ENCODE data around the gene BCL2L11.

Gene BCL2L11

GRCh38 chr2:111173338-111173737 is 52.6 kb downstream of the BCL2L11 start:
- H3K27me3 ChIP-seq: no peaks in the 10 kb centered on the region
- H3K4me3 ChIP-seq (ENCODE audit: low read depth, low read length): no peak overlapping the region
- H3K4me1 ChIP-seq: no peaks in the 10 kb centered on the region
- no peaks in the 10 kb centered on the region for H3K36me3 ChIP-seq
- TF ChIP-seq, protein P1, sequence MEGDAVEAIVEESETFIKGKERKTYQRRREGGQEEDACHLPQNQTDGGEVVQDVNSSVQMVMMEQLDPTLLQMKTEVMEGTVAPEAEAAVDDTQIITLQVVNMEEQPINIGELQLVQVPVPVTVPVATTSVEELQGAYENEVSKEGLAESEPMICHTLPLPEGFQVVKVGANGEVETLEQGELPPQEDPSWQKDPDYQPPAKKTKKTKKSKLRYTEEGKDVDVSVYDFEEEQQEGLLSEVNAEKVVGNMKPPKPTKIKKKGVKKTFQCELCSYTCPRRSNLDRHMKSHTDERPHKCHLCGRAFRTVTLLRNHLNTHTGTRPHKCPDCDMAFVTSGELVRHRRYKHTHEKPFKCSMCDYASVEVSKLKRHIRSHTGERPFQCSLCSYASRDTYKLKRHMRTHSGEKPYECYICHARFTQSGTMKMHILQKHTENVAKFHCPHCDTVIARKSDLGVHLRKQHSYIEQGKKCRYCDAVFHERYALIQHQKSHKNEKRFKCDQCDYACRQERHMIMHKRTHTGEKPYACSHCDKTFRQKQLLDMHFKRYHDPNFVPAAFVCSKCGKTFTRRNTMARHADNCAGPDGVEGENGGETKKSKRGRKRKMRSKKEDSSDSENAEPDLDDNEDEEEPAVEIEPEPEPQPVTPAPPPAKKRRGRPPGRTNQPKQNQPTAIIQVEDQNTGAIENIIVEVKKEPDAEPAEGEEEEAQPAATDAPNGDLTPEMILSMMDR (IDR thresholded peaks at IDR 0.05; ENCODE audit: low read depth, low read length): no peak
- no peak for DNase-seq
- H3K9me3 ChIP-seq: no peaks in the 10 kb centered on the region

DNA sequence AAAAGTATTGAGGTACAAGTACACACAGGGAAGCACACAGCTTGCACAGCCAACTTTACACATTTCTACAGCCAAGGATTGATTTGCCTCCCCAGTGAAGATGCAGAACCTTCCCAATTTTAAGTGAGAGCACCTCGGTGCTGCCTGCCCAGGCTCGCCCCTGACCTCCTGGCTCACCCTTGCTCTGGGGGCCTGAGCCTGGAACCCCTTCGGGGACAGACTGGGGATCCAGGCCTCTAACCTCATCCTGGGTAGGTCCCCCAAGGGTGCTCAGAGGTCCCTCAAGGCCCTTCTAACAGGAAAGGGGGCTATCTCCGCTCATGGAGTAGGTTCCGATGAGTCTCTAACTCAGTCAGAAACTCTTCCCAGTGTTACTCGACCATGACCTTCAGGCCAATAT is 53.1 kb downstream of the BCL2L11 start:
- Histone ChIP-seq H3K4me1 (no peaks in the 10 kb centered on the region), H3K9me3 (no peaks in the 10 kb centered on the region), H3K36me3 (no peaks in the 10 kb centered on the region), H3K4me3 (ENCODE audit: low read depth, low read length) (no peak overlapping the region), H3K27me3 (no peaks in the 10 kb centered on the region)
- TF ChIP-seq, protein P1 (IDR thresholded peaks at IDR 0.05; ENCODE audit: low read depth, low read length): no peak
- no peak for DNase-seq

GRCh38 chr2:111175615-111176014 is 54.9 kb downstream of the BCL2L11 start:
- Histone ChIP-seq H3K9me3 (no peaks in the 10 kb centered on the region), H3K4me3 (ENCODE audit: low read depth, low read length) (no peak overlapping the region), H3K27me3 (no peaks in the 10 kb centered on the region), H3K4me1 (no peaks in the 10 kb centered on the region), H3K36me3 (no peaks in the 10 kb centered on the region)
- TF ChIP-seq, protein P1 (IDR thresholded peaks at IDR 0.05; ENCODE audit: low read depth, low read length): no peak
- DNase-seq: no peak

GRCh38 chr2:111176388-111176787 is 55.7 kb downstream of the BCL2L11 start:
- H3K4me1 ChIP-seq: no peaks in the 10 kb centered on the region
- DNase-seq: no peak
- H3K27me3 ChIP-seq: no peaks in the 10 kb centered on the region
- H3K4me3 ChIP-seq (ENCODE audit: low read depth, low read length): no peak overlapping the region
- TF ChIP-seq, protein P1 (IDR thresholded peaks at IDR 0.05; ENCODE audit: low read depth, low read length): no peak
- no peaks in the 10 kb centered on the region for H3K36me3 ChIP-seq
- H3K9me3 ChIP-seq: no peaks in the 10 kb centered on the region

- no peak for DNase-seq
- Histone ChIP-seq H3K27me3 (no peaks in the 10 kb centered on the region), H3K9me3 (no peaks in the 10 kb centered on the region), H3K4me3 (ENCODE audit: low read depth, low read length) (no peak overlapping the region), H3K36me3 (no peaks in the 10 kb centered on the region), H3K4me1 (no peaks in the 10 kb centered on the region)
- TF ChIP-seq, protein P1 (IDR thresholded peaks at IDR 0.05; ENCODE audit: low read depth, low read length): no peak
These were observed 56.2 kb downstream of the BCL2L11 start for GRCh38 chr2:111176867-111177266.

DNA sequence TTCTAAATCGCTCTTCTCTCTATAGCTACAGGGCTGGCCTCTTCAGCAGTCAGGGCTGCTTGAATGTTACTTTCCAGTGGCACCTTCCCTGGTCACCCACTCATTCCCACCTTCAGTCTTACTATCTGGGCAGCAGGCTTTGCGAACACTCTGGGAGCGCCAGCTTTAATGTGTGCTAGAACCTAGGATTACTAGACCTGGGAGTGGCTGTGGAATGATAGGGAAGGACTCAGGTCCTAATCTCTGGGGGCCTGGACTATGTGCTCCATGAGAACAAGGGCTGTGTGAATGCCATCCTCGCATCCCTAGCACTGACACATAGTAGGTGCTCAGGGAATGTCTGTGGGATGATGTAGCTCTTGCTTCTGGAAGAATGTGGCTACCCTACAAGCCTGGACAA is 57.6 kb downstream of the BCL2L11 start:
- no peaks in the 10 kb centered on the region for H3K27me3 ChIP-seq
- no peak overlapping the region for H3K4me3 ChIP-seq (ENCODE audit: low read depth, low read length)
- H3K4me1 ChIP-seq: no peaks in the 10 kb centered on the region
- TF ChIP-seq, protein P1 (IDR thresholded peaks at IDR 0.05; ENCODE audit: low read depth, low read length): no peak
- no peaks in the 10 kb centered on the region for H3K36me3 ChIP-seq
- H3K9me3 ChIP-seq: no peaks in the 10 kb centered on the region
- DNase-seq: no peak
